B cell (primary cell): ENCODE results near the gene ACER1. TPM values are rescaled to one million over a fixed set of nuclear protein-coding genes. Genes with fewer than 3 reads are reported as not detected.
"Not testable (repeated sequence)": the region's sequence is repeated elsewhere in the genome, so short reads cannot be mapped to it uniquely, and the experiment has no call there.

Source experiments
- ATAC-seq: fragments of 200-7000 bp; cut with Tn5 transposase; one replicate; pipeline ENCODE4 v1.10.0; 2021; ENCODE audit warnings: low read depth, mild to moderate bottlenecking, moderate number of reproducible peaks, moderate library complexity
- CTCF ChIA-PET: fragments of 350-600 bp; sonication (Branson Sonifier 250); formaldehyde crosslinking; loops from one replicate; lab custom pipeline; 2021; ENCODE audit warnings: antibody characterized with exemption, inconsistent platforms; lab: Charles Lee
- POLR2A ChIA-PET: fragments of 350-600 bp; sonication (Branson Sonifier 250); formaldehyde crosslinking; loops from one replicate; lab custom pipeline; 2021; ENCODE audit warnings: antibody characterized with exemption; lab: Charles Lee
- DNase-seq: peaks from one replicate; pipeline ENCODE4 v3.0.0; 2013
- H2AFZ ChIP-seq: 2 replicates; pipeline ENCODE4 v1.6.1; 2012; ENCODE audit warnings: mild to moderate bottlenecking, low read depth, low read length; ENCODE audit not compliant: insufficient read depth, poor library complexity, severe bottlenecking
- H3K27ac ChIP-seq, 2 donors: 1 replicate in 1 of 2; 2 replicates in 1 of 2; pipeline ENCODE4 v1.5.1; 2012 to 2013; ENCODE audit warnings: low read length in 2 of 2, mild to moderate bottlenecking in 2 of 2, moderate library complexity in 1 of 2
- H3K27me3 ChIP-seq, 4 experiments: fragments of 200-600 bp in 1 of 4; sonication (generic) in 1 of 4; replicated peaks in 1 of 4; 1 replicate in 2 of 4; 2 replicates in 2 of 4; pipeline versions ENCODE4 v1.6.1 to v1.7.0; 2013 to 2016; ENCODE audit warnings: low read length in 3 of 4, mild to moderate bottlenecking in 2 of 4, mixed read lengths in 1 of 4, moderate library complexity in 1 of 4; ENCODE audit not compliant: insufficient read depth in 4 of 4, control insufficient read depth in 3 of 4; ENCODE audit errors: control extremely low read depth in 1 of 4
- H3K36me3 ChIP-seq, 2 experiments: replicated peaks in 1 of 2; 1 replicate in 1 of 2; 2 replicates in 1 of 2; pipeline versions ENCODE4 v1.6.1 to v1.7.1; 2013; ENCODE audit warnings: low read length in 1 of 2; ENCODE audit not compliant: insufficient read depth in 2 of 2, control insufficient read depth in 1 of 2; ENCODE audit errors: control extremely low read depth in 1 of 2, extremely low read depth in 1 of 2
- H3K4me1 ChIP-seq, 2 donors: fragments of 200-600 bp in 1 of 2; sonication (generic) in 1 of 2; 1 replicate in 1 of 2; 2 replicates in 1 of 2; pipeline versions ENCODE4 v1.5.1 to v1.6.1; 2013 to 2017; ENCODE audit warnings: low read length in 2 of 2; ENCODE audit not compliant: control insufficient read depth in 2 of 2, insufficient read depth in 2 of 2
- H3K4me2 ChIP-seq: replicated peaks from 2 replicates; pipeline ENCODE3; 2012; ENCODE audit warnings: mild to moderate bottlenecking, low read depth, low read length; ENCODE audit not compliant: poor library complexity, severe bottlenecking
- H3K4me3 ChIP-seq, 5 experiments: fragments of 200-600 bp in 1 of 5; sonication (generic) in 1 of 5; 1 replicate in 3 of 5; 2 replicates in 2 of 5; pipeline versions ENCODE4 v1.5.1 to v1.7.0; 2011 to 2016; ENCODE audit warnings: low read length in 4 of 5, mild to moderate bottlenecking in 4 of 5, low read depth in 2 of 5, control low read depth in 1 of 5, moderate library complexity in 1 of 5; ENCODE audit not compliant: insufficient read depth in 1 of 5; ENCODE audit errors: control extremely low read depth in 1 of 5, extremely low read depth in 1 of 5
- H3K79me2 ChIP-seq: fragments of 200-600 bp; sonication (generic); one replicate; pipeline ENCODE4 v1.6.0; 2016; ENCODE audit warnings: low read length; ENCODE audit not compliant: control insufficient read depth, insufficient read depth
- H3K9ac ChIP-seq: fragments of 200-600 bp; sonication (generic); 2 replicates; pipeline ENCODE4 v1.6.1; 2017; ENCODE audit warnings: mild to moderate bottlenecking, low read length, moderate library complexity
- H3K9me3 ChIP-seq, 3 donors: one replicate each; pipeline versions ENCODE4 v1.6.1 to v1.7.1; 2013; ENCODE audit warnings: low read length in 2 of 3; ENCODE audit not compliant: control insufficient read depth in 2 of 3, insufficient read depth in 1 of 3; ENCODE audit errors: control extremely low read depth in 1 of 3
- H4K20me1 ChIP-seq: 2 replicates; pipeline ENCODE4 v1.6.0; 2012; ENCODE audit warnings: mild to moderate bottlenecking, low read length; ENCODE audit not compliant: insufficient read depth, control insufficient read depth, poor library complexity, severe bottlenecking
- H3K27ac Mint-ChIP-seq: one replicate; pipeline ENCODE4 v1.8.0; 2021; ENCODE audit warnings: mixed read lengths
- H3K27me3 Mint-ChIP-seq: one replicate; pipeline ENCODE4 v1.8.0; 2021; ENCODE audit warnings: mixed read lengths
- H3K4me1 Mint-ChIP-seq: one replicate; pipeline ENCODE4 v1.8.0; 2021; ENCODE audit warnings: mixed read lengths
- H3K4me3 Mint-ChIP-seq: one replicate; pipeline ENCODE4 v1.8.0; 2021; ENCODE audit warnings: mixed read lengths
- H3K9me3 Mint-ChIP-seq: one replicate; pipeline ENCODE4 v1.8.0; 2022; ENCODE audit warnings: mixed read lengths; ENCODE audit not compliant: insufficient read depth
- CTCF ChIP-seq: fragments of 200-600 bp; IDR thresholded peaks from one replicate; pipeline ENCODE4 v1.8.0; 2022; ENCODE audit warnings: antibody characterized with exemption, mild to moderate bottlenecking
- EZH2 ChIP-seq: IDR thresholded peaks from 2 replicates; pipeline ENCODE4 v1.6.1; 2012; ENCODE audit warnings: borderline replicate concordance, low read depth, mild to moderate bottlenecking, moderate library complexity, low read length; ENCODE audit not compliant: insufficient read depth, poor library complexity, severe bottlenecking
- WGBS: methylation state at CpG from one replicate; pipeline ENCODE4 v1.1.5; 2013; ENCODE audit warnings: missing lambda C conversion rate; ENCODE audit not compliant: insufficient coverage; 5-methylcytosine and 5-hydroxymethylcytosine counted together
- intact Hi-C: fragments of 100-400 bp; cut with micrococcal nuclease; formaldehyde crosslinking; loops from one replicate; pipeline ENCODE4 v1.10.0; 2022
- polyA plus RNA-seq: library from polyadenylated mRNA; depleted of rRNA; stranded (reverse); fragments of >200 nt; gene quantifications from 2 replicates; pipeline ENCODE4 v1.2.3, GENCODE V29; 2012
- total RNA-seq, 2 donors: library from RNA; stranded (reverse); fragments of 120-200 nt in 1 of 2; gene quantifications; 1 replicate in 1 of 2; 2 replicates in 1 of 2; pipeline versions ENCODE4 v1.2.3 to v1.2.4, GENCODE V29; 2013 to 2022

Gene ACER1
- total and polyA plus RNA-seq, 2 donors (not counting 1 experiment from before 2014, with no cell fraction given): not detected

DNA sequence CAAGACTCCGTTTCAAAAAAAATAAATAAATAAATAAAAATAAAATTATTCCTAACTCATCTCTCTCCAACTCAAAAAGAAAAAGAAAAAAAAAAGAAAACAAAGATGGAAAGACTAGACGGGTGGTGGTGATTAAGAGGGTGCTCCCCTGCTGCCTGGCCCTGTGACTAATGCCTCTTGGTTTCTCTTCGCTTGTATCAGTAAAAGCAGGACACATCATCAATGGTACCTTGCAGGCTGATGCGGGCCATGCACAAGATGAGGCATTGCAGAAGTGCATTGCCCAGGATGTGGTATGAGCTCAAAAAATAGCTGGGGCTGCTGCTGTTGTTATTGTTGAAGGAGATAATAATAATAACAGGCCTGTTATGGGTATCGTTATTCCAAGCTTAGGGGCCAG, 14.6 kb downstream of the ACER1 start:
- Histone ChIP-seq H3K36me3 (no peaks in the 10 kb centered on the region), H3K9me3 (peaks cover 0 to 2% (median under 1%) of the 10 kb centered on the region in 3 donors), H3K27ac (no peak overlapping the region), H3K4me2 (no peak overlapping the region), H3K4me3 (no peak overlapping the region), H3K27me3 (peaks cover 0 to 2% (median 0%) of the 10 kb centered on the region in 4 experiments), H3K79me2 (no peaks in the 10 kb centered on the region), H3K9ac (no peak overlapping the region), H3K4me1 (no peaks in the 10 kb centered on the region), H4K20me1 (no peaks in the 10 kb centered on the region), H2AFZ (no peak overlapping the region)
- intact Hi-C loops: no loop called here
- Mint-ChIP-seq H3K4me1 (no peaks in the 10 kb centered on the region), H3K4me3 (no peak overlapping the region), H3K27me3 (peaks cover 15% of the 10 kb centered on the region), H3K9me3 (no peaks in the 10 kb centered on the region), H3K27ac (no peak overlapping the region)
- ChIA-PET POLR2A (no interaction called here), CTCF (no interaction called here)
- ATAC-seq: no peak
- WGBS: 94% methylated on average over 4 of the region's 5 CpGs
- DNase-seq: no peak
- no peak for TF ChIP-seq EZH2
- TF ChIP-seq CTCF: no peak

DNA sequence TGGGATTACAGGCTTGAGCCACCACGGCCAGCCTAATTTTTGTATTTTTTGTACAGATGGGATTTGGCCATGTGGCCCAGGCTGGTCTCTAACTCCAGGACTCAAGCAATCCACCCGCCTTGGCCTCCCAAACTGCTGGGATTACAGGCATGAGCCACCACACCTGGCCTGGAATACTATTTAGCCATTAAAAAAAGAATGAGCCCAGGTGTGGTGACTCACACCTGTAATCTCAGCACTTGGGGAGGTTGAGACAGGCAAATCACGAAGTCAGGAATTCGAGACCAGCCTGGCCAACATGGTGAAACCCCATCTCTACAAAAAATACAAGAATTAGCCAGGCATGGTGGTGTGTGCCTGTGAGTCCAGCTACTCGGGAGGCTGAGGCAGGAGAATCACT, 17.8 kb downstream of the ACER1 start:
- H3K79me2 ChIP-seq, DNase-seq, H3K27ac ChIP-seq, ATAC-seq, H3K9ac ChIP-seq, H3K4me1 Mint-ChIP-seq, H3K4me1 ChIP-seq, CTCF ChIA-PET, H4K20me1 ChIP-seq, H3K27ac Mint-ChIP-seq, intact Hi-C loops, H3K9me3 Mint-ChIP-seq, POLR2A ChIA-PET, H3K4me2 ChIP-seq, H3K36me3 ChIP-seq, H2AFZ ChIP-seq, H3K4me3 ChIP-seq, H3K4me3 Mint-ChIP-seq, H3K27me3 ChIP-seq, H3K27me3 Mint-ChIP-seq: not testable (repeated sequence)
- peaks cover 0 to 19% (median 6%) of the 10 kb centered on the region in 3 donors for H3K9me3 ChIP-seq
- WGBS: 88% methylated on average over 2 of the region's 5 CpGs
